Large intestine (tissue), 3 donors: ENCODE results near the gene HINT1. TPM values are rescaled to one million over a fixed set of nuclear protein-coding genes. Genes with fewer than 3 reads are reported as not detected.
"Not testable (repeated sequence)": the region's sequence is repeated elsewhere in the genome, so short reads cannot be mapped to it uniquely, and the experiment has no call there.

Experiments used
- DNase-seq, 2 donors: peaks; one replicate each; pipeline versions ENCODE4 v3.0.0 to v3.0.0-alpha.2; 2013
- H3K27ac ChIP-seq: one replicate; pipeline ENCODE4 v1.5.1; 2013; ENCODE audit warnings: low read length
- H3K27me3 ChIP-seq: 2 replicates; pipeline ENCODE4 v1.6.1; 2013; ENCODE audit warnings: low read length; ENCODE audit not compliant: control insufficient read depth, insufficient read depth
- H3K36me3 ChIP-seq: 2 replicates; pipeline ENCODE4 v1.6.1; 2013; ENCODE audit warnings: low read length; ENCODE audit not compliant: control insufficient read depth, insufficient read depth
- H3K4me1 ChIP-seq: one replicate; pipeline ENCODE4 v1.6.1; 2013; ENCODE audit warnings: low read length; ENCODE audit not compliant: control insufficient read depth, insufficient read depth
- H3K4me3 ChIP-seq: one replicate; pipeline ENCODE4 v1.5.1; 2013; ENCODE audit warnings: low read length
- H3K9me3 ChIP-seq: one replicate; pipeline ENCODE4 v1.6.1; 2013; ENCODE audit warnings: mild to moderate bottlenecking, low read depth, low read length, moderate library complexity; ENCODE audit not compliant: control insufficient read depth
- WGBS: methylation state at CpG from one replicate; pipeline ENCODE4 v1.1.5; 2013; ENCODE audit warnings: low lambda C conversion rate; ENCODE audit not compliant: insufficient coverage; 5-methylcytosine and 5-hydroxymethylcytosine counted together
- polyA plus RNA-seq: library from polyadenylated mRNA; unstranded; fragments of 120-200 nt; gene quantifications from one replicate; pipeline ENCODE4 v1.2.1, GENCODE V29; 2013

The HINT1 gene
- polyA plus RNA-seq, 1 donor = 350 TPM

DNA sequence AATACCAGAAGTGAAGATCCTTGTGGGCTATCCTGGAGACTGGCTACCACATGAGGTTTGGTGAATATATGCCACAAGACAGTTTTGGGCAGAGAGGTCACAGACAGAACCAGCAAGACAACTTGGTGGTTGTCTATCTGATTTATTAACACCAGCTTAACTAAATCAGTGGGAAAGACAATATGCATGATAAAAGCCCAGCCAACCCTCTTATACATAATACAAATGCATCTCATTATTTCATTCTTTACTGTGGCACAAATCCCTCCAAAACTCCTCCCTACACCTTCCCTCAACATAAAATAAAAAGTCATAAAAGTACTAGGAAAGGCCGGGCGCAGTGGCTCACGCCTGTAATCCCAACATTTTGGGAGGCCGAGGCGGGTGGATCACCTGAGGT is 8.1 kb downstream of the HINT1 start:
- DNase-seq = no peak
- no peak overlapping the region for H3K27ac ChIP-seq
- no peak overlapping the region for H3K4me3 ChIP-seq
- H3K4me1 ChIP-seq = no peaks in the 10 kb centered on the region
- H3K9me3 ChIP-seq = no peaks in the 10 kb centered on the region
- no peaks in the 10 kb centered on the region for H3K27me3 ChIP-seq
- H3K36me3 ChIP-seq = peaks cover 38% of the 10 kb centered on the region
- WGBS = no CpG with 5 or more reads among the region's 5 CpGs

DNA sequence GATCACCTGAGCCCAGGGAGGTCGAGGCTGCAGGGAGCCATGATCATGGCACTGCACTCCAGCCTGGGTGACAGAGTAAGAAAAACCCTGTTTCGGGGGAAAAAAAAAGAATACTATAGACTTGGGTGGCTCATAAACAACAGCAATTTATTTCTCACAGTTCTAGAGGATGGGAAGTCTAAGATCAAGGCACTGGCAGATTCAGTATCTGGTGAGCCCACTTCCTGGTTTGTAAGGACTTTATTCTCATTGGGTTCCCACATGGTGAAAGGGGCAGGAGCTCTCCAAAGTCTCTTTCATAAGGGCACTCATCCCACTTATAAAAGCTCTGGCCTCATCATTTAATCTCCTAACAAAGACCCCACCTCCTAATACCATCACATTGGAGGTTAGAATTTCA is 8.7 kb downstream of the HINT1 start:
- Histone ChIP-seq H3K27me3 (no peaks in the 10 kb centered on the region), H3K27ac (no peak overlapping the region), H3K4me3 (no peak overlapping the region), H3K9me3 (no peaks in the 10 kb centered on the region), H3K36me3 (peaks cover 33% of the 10 kb centered on the region), H3K4me1 (no peaks in the 10 kb centered on the region)
- no CpG with 5 or more reads among the region's 2 CpGs for WGBS
- no peak for DNase-seq

DNA sequence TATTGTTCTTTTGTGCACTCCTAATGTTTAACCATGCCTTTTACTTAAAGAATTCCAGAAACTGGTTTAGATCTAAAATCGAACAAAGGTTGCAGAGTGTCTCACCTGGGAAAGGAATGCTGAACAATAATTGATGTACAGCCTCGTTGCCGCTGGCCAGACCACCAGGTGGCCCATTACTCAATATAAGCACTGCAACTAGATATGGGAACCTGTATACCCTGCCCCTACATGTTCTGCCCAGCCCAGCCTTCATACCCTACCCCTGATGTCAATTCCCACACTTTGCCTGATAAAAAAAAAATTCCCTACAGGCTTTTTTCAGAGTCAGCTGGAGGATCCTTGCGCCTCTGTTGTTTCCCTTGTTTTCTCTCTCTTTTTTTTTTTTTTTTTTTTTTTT is 13.8 kb downstream of the HINT1 start:
- H3K36me3 ChIP-seq = no peaks in the 10 kb centered on the region
- no peaks in the 10 kb centered on the region for H3K27me3 ChIP-seq
- no peak for DNase-seq
- no peak overlapping the region for H3K27ac ChIP-seq
- no peaks in the 10 kb centered on the region for H3K4me1 ChIP-seq
- H3K9me3 ChIP-seq = no peaks in the 10 kb centered on the region
- no peak overlapping the region for H3K4me3 ChIP-seq
- 100% methylated on average over 1 of the region's 4 CpGs for WGBS

DNA sequence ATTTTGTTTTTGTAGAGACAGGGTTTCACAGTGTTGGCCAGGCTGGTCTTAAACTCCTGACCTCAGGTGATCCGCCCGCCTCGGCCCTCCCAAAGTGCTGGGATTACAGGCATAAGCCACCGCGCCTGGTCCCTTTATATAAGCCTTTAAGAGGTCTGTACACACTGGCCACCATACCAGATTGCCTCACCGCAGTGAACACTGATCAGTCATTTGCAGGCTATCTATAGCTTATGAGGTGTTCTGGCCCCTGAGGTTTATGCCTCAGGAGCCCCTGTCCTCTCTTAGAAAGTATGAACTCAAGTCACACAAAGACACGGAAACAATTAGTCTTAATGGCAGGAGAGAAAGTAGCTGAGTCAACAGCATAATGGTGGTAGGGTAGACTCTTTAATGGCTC is 14.6 kb downstream of the HINT1 start:
- no peak overlapping the region for H3K27ac ChIP-seq
- H3K9me3 ChIP-seq = no peaks in the 10 kb centered on the region
- no peak for DNase-seq
- no CpG with 5 or more reads among the region's 7 CpGs for WGBS
- no peak overlapping the region for H3K4me3 ChIP-seq
- H3K36me3 ChIP-seq = no peaks in the 10 kb centered on the region
- H3K4me1 ChIP-seq = no peaks in the 10 kb centered on the region
- H3K27me3 ChIP-seq = no peaks in the 10 kb centered on the region

DNA sequence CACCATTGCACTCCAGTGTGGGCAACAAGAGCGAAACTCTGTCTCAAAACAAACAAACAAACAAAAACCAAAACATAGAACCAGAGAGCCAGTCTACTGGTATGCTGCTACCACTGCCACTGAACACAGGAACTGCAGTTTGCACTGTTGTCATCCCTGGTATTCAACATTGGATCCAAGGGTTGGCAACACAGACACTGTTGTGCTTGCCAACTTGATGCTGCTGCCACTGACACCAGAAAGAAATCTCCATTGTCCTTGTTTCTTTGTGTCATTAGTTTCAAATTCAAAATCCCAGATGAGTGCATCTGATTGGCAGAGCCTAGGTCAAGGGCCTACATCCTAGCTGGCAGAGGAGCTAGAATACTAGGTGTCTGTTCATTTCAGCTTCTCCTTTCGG is 16.2 kb downstream of the HINT1 start:
- Histone ChIP-seq H3K4me3 (no peak overlapping the region), H3K27me3 (no peaks in the 10 kb centered on the region), H3K36me3 (no peaks in the 10 kb centered on the region), H3K27ac (no peak overlapping the region), H3K9me3 (no peaks in the 10 kb centered on the region), H3K4me1 (no peaks in the 10 kb centered on the region)
- no peak for DNase-seq
- whole genome bisulfite sequencing = no CpG with 5 or more reads among the region's 2 CpGs

DNA sequence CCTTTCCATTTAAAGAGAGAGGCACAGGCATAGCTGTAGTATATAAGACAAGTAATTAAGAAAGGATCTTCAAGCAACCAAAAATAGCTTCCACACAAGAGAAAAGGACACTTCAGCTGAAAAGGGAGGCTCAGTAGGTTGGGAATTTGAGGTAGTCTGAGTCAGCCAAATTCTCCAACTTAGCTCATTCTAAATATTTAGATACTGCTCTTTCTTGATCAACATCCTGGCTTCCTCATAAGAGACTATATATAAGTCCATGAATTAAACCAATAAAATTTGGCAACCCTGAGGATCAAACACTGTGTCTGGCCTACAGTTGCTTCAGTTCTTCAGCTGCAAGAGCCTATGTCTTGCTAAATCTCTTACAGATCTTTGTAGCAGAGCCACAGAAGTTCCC is 17.8 kb downstream of the HINT1 start:
- Histone ChIP-seq H3K9me3 (no peaks in the 10 kb centered on the region), H3K27ac (no peak overlapping the region), H3K36me3 (no peaks in the 10 kb centered on the region), H3K4me3 (no peak overlapping the region), H3K27me3 (no peaks in the 10 kb centered on the region), H3K4me1 (no peaks in the 10 kb centered on the region)
- DNase-seq = no peak

DNA sequence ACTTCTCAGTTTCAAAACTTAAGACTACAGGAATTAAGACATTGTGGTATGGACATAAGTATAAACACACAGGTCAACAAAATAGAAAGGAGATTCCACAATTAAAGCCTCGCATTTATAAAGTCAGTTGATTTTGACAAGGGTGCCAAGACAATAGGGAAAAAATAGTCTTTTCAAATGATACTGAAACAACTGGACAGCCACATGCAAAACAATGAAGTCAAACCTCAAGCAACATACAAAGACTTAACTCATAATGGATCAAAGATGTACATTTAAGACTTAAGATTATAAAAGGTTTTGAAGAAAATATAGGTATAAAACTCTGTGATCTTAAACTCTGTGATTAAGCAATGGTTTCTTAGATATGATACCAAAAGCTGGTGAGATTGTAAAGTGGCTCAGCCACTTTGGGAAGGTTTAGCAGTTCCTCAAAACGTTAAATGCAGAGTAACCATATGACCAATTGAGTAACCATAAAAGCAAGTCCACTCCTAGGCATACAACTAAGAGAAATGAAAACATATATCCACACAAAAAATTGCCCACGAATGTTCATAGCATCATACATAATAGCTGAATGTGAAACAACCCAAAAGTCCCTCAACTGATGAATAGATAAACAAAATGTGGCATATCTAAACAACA is 22.0 kb downstream of the HINT1 start:
- no peak overlapping the region for H3K27ac ChIP-seq
- H3K4me3 ChIP-seq = no peak overlapping the region
- H3K4me1 ChIP-seq = no peaks in the 10 kb centered on the region
- H3K27me3 ChIP-seq = no peaks in the 10 kb centered on the region
- no peaks in the 10 kb centered on the region for H3K36me3 ChIP-seq
- no peak for DNase-seq
- 0% methylated on average over 1 of the region's 3 CpGs for WGBS
- no peaks in the 10 kb centered on the region for H3K9me3 ChIP-seq

DNA sequence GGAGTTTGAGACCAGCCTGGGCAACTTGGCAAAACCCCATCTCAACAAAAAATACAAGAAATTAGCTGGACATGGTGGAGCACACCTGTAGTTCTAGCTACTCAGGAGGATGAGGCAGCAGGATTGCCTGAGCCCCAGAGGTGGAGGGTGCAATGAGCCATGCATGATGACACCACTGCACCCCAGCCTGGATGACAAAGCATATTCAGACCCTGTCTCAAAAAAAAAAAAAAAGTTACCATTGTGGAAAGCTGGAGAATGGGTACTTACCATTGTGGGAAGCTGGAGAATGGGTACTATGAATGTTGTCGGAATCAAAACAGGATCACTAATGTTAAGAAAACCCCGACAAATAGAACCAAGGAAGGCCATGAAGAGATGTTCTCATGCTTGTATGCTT is 25.7 kb downstream of the HINT1 start:
- no peak overlapping the region for H3K27ac ChIP-seq
- WGBS = no CpG with 5 or more reads among the region's 2 CpGs
- no peak for DNase-seq
- H3K4me3 ChIP-seq = no peak overlapping the region
- no peaks in the 10 kb centered on the region for H3K4me1 ChIP-seq
- H3K27me3 ChIP-seq = no peaks in the 10 kb centered on the region
- H3K36me3 ChIP-seq = no peaks in the 10 kb centered on the region
- no peaks in the 10 kb centered on the region for H3K9me3 ChIP-seq

DNA sequence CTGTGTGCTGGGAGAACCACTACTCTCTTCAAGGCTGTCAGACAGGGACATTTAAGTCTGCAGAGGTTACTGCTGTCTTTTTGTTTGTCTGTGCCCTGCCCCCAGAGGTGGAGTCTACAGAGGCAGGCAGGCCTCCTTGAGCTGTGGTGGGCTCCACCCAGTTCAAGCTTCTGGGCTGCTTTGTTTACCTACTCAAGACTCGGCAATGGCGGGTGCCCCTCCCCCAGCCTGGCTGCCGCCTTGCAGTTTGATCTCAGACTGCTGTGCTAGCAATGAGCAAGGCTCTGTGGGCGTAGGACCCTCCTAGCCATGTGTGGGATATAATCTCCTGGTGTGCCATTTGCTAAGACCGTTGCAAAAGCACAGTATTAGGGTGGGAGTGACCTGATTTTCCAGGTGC is 26.6 kb downstream of the HINT1 start:
- H3K4me3 ChIP-seq, DNase-seq, H3K27ac ChIP-seq, H3K4me1 ChIP-seq, H3K9me3 ChIP-seq, H3K27me3 ChIP-seq, H3K36me3 ChIP-seq: not testable (repeated sequence)
- no CpG with 5 or more reads among the region's 5 CpGs for WGBS

DNA sequence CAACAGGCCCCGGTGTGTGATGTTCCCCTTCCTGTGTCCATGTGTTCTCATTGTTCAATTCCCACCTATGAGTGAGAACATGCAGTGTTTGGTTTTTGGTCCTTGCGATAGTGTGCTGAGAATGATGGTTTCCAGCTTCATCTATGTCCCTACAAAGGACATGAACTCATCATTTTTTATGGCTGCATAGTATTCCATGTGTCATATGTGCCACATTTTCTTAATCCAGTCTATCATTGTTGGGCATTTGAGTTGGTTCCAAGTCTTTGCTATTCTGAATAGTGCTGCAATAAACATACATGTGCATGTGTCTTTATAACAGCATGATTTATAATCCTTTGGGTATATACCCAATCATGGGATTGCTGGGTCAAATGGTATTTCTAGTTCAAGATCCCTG is 32.0 kb downstream of the HINT1 start:
- no CpG with 5 or more reads among the region's 2 CpGs for WGBS
- not testable (repeated sequence) for H3K4me3 ChIP-seq, H3K4me1 ChIP-seq, H3K27ac ChIP-seq, DNase-seq, H3K27me3 ChIP-seq, H3K36me3 ChIP-seq, H3K9me3 ChIP-seq

DNA sequence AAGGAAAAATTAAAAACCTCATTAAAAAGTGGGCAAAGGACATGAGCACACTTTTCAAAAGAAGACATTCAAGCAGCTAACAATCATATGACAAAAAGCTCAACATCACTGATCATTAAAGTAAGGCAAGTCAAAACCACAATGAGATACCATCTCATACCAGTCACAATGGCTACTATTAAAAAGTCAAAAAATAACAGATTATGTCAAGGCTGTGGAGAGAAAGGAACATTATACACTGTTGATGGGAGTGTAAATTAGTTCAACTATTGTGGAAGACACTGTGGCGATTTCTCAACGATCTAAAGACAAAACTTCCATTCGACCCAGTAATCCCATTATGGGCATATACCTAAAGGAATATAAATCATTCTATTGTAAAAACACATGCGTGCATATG is 35.8 kb downstream of the HINT1 start:
- Histone ChIP-seq H3K4me1 (no peaks in the 10 kb centered on the region), H3K27me3 (no peaks in the 10 kb centered on the region), H3K36me3 (no peaks in the 10 kb centered on the region), H3K9me3 (peaks cover 4% of the 10 kb centered on the region), H3K4me3 (no peak overlapping the region), H3K27ac (no peak overlapping the region)
- WGBS = 100% methylated on average over 2 of the region's 4 CpGs
- DNase-seq = no peak
